HPDE6-E6E7 (cell line): ENCODE data around the gene CHCHD4.

Experiments
- DNase-seq: peaks from one replicate; pipeline ENCODE4 v3.0.0; 2011; ENCODE audit warnings: missing footprints; ENCODE audit errors: extremely low spot score

The CHCHD4 gene

DNA sequence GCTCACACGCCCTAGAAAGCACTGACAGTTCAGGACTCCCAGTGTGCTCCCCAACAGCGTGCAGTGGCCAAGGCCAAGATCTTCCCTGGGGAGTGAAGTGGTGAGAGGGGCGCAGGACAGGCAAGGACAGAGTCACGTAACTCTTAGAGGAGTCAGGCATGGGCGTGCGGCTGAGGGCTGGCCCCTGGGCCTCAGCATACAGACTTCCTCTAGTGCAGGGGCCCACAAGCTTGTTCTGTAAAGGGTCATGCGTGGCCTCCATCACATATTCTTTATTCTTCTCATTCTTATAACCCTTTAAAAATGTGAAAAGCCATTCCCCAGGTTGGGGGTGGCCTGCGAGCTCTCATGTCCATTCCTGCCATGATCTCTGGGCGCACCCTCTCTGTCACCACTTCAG lies 25.4 kb upstream of the CHCHD4 start:
- no peak for DNase-seq

DNA sequence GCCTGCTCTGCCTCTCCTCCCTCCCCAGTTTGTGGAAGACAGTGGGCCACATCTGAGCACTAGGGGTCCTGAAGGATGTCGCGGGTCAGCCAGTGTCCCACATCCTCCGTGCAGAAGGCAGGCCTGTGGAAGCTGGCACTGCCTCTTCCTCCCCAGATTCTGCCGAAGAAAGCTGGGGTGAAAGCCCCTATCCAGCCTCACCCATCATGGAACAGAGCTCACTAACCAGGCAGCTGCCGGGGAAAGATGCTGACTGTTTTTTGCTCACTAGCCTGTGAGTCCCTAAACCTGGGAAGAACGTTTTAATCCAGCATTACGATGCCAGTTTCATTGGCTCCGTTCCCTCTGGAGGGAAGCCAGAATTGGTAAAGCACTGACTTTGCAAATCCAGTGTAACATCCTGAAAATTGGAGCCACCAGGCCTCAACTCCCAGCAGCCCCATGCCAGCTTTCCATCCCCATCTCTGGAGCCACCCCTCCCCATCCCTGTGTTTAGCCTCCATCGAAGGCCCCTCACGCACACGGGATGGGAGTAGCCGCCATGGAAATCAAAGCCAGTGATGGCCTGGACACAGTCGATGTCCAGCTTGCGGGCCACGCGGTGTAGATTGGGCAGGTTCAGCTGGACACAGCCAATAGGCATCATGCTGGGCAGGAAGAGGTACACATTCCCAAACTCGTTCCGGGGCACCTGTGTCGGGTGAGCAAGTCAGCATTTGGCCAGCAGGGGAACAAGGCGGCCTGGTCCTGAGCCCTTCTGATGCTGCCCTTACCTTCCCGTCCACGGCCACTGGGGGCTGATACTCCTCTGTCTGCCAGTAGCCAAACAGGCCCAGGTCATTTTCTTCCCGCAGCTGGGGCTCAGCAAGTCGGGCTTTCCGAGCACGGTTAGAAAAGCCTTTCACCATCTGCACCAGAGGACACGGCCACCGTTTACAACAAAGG lies 23.6 kb upstream of the CHCHD4 start:
- no peak for DNase-seq

- DNase-seq, result no peak
These were observed 22.9 kb upstream of the CHCHD4 start for GRCh38 chr3:14147617-14148016.

- no peak for DNase-seq
These were observed 22.4 kb upstream of the CHCHD4 start for GRCh38 chr3:14147066-14147435.

DNA sequence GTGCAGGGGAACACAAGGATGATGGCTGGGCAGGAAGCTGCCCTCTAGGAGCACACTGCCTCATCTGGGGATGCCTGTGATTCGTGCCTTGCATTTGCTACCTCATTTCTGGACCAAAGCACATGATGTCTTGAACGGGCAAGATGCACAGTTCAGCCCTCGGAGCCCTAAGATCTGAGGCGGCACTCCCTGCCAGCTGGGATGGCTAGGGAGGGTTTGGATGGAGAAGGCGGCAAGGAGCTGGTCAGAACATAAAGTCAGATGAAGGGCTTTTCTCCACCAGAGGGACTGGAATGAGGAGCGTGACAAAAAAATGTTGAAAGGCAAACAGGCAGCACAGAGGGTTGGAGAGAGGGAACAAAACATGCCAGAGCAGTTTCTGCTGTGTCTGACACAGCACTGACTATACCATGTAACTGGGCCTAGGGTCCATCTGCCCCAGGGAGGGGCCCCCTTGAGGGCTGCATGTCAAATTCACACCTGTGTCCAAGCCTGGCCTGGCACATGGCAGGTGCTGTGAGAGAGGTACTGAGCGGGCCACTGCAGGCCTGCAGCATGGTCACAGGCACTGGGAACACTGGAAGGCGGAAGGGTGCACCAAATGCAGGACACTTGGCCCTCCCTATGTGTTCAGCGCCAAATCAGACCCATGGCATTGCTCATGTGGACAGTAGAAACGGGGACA lies 21.9 kb upstream of the CHCHD4 start:
- no peak for DNase-seq

GRCh38 chr3:14145670-14146380 lies 21.2 kb upstream of the CHCHD4 start:
- no peak for DNase-seq

DNA sequence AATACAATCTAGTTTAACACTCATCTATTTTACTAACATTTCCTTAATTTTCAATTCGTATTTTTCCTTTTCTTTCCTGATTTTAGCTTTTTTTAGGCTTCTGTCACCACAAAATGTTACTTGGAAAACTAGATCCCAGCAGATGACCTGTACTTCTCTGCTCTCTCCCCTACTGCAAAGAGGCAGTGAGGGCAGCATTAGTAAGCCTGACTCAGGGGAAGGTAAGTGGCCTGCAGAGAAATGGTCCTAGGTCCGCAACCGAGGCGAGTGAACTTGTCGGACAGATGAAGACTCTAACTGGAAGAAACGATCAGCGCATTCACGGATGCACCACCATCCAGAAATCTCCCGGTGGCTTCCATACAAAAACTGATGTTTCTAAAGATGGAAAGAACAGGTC lies 20.6 kb upstream of the CHCHD4 start:
- DNase-seq, result no peak

- DNase-seq, result peak; percentile 80
These were observed 19.9 kb upstream of the CHCHD4 start for GRCh38 chr3:14144423-14145075.

DNA sequence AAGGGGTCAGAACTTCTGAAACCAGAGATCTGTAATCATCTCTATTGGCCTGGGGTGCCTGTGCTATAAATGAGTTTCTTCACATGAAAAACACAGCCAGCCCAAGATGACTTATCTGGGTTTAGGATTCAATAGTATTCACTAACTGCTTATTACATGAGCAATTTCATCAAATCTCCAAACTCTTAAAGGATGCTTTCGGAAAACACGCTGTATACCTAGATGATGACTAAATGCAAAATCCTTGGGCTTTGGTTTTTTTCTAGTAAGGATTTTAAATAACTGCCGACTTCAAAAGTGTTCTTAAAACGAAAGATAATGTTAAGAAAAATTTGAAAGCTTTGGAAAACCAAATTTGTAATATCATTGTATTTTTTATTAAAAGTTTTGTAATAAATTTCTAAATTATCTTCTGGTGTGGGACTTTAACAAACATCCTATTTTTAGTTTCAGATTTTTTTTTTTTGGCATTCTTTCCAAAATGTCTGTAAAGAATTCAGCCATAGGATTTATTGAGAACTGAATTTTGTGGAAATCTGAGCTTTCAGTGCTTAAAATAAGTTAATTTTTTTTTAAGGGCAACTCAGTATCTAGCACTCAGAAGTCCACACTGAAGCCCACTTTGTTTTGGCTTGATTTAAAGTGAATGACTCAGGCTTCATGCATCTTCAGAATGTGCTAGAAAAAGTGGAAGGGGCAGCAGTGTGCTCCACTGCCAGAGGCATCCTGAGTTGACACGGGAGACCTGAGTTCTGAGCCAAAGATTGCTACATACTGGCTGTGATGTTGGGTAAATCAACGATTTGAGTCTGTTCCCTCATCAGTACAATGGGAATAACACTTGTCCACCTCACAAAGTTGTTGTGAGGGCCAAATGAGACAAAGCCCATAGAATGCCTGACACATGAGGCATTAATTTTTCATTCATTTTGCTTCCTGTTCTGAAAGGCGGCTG lies 18.9 kb upstream of the CHCHD4 start:
- no peak for DNase-seq

DNA sequence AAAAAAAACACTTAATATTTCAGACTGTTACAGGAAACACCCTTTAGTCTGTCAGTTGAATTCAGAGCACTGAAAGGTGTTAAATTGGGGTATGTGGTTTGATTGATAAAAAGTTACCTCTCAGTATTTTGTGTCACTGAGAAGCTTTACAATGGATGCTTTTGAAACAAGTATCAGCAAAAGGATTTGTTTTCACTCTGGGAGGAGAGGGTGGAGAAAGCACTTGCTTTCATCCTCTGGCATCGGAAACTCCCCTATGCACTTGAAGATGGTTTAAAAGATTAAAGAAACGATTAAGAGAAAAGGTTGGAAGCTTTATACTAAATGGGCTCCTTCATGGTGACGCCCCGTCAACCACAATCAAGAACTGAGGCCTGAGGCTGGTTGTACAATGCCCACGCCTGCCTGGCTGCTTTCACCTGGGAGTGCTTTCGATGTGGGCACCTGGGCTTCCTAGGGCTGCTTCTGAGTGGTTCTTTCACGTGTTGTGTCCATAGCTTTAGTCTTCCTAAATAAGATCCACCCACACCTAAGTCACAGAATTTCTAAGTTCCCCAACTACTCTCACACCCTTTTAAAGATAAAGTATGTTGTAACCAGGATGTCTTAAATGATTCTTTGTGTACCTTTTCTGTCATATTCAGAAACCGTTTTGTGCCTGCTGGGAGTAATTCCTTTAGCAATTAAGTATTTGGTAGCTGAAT lies 18.0 kb upstream of the CHCHD4 start:
- no peak for DNase-seq

- no peak for DNase-seq
These were observed 17.1 kb upstream of the CHCHD4 start for GRCh38 chr3:14141602-14142341.

- no peak for DNase-seq
These were observed 16.5 kb upstream of the CHCHD4 start for GRCh38 chr3:14141144-14141543.

DNA sequence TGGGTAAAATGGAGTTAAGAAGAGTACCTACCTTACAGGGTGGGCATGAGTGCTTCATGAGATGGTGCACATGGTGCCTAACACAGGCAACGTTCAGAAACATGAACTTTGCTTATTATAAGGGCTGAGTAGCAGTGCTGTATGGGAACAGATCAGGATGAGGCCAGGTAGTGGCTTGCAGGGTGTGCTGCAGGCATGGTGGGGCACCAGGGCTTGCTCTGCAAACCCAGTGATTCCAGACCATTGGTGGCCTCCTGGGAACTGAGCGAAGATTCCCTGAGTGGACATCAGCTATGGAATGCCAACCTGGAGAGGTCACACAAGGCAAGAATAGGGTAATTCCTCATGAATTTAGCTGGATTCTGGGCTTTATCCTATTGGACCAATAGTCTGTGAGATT lies 16.0 kb upstream of the CHCHD4 start:
- DNase-seq, result no peak

DNA sequence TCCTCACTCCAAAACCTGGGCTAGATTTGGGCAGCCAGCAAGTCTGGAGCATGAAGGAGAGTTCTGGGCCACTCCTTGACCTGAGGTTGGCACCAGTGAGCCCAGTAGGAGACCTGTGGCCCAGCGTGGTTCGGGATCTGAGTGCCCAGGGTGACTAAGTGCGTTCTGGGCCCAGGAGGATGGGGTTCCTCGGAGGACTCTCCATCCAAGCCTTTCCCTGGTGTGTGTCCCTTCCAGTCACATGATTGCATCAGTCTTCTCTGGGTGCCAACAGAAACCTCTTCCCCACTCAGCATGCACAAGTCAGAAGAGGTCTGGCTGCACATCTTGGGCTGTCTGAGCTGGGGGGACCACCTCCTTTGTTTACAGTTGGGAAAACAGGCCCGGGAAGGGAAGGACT lies 15.1 kb upstream of the CHCHD4 start:
- no peak for DNase-seq

- no peak for DNase-seq
These were observed 14.4 kb upstream of the CHCHD4 start for GRCh38 chr3:14138878-14139655.

DNA sequence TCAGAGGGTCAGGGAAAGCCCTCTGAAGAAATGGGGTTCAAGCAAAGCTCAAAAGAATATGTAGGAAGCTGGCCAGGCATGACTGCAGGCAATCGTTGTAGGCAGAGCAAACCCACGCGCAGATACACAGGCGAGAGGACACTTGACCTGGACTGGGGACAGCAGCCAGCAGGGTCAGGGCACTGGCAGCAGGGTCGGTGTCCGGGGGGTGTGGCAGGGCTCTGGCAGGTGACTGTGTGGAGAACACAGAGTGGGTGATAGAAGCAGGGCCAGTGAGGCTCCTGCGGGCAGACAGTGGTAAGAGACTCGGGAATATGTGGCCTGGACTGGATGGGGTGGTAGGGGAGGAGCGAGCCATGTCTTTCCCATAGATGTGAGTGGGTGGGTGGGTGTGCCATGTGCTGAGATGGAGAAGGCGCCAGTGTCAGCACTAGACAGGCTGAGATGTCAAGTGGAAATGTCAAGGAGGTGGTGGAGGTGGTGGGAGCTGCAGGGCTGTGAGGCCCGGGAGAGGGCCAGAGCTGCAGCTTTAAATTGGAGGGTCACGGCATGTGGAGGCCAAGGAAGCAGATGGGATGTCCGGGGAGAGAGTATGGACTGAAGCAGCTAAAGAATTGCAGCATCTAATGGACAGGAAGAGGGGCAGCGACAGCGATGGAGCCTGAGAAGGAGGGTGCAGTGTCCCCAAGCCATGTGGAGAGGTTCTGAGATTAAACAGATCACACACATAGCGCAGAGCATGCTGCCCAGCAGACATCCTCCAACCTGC lies 13.6 kb upstream of the CHCHD4 start:
- DNase-seq, result no peak

- no peak for DNase-seq
These were observed 12.8 kb upstream of the CHCHD4 start for GRCh38 chr3:14137445-14137844.

- DNase-seq, result no peak
These were observed 12.3 kb upstream of the CHCHD4 start for GRCh38 chr3:14137004-14137403.
